Spleen (tissue), 7 donors: ENCODE data around the gene SLC34A1.
A peak's percentile ranks its signal among the peaks of the same experiment; 100 is the strongest.

Source experiments
- CTCF ChIP-seq, 11 experiments: fragments of 200-600 bp in 7 of 11; fragments of 450-650 bp in 4 of 11; sonication (generic) in 4 of 11; IDR thresholded peaks in 8 of 11; conservative IDR thresholded peaks in 3 of 11; 1 replicate in 7 of 11; 2 replicates in 4 of 11; pipeline versions ENCODE4 v1.4.0 to v1.8.0; 2016 to 2021; ENCODE audit warnings: antibody characterized with exemption in 11 of 11, inconsistent platforms in 4 of 11, mild to moderate bottlenecking in 1 of 11
- POLR2A ChIP-seq, 3 donors: fragments of 450-650 bp; IDR thresholded peaks; one replicate each; pipeline ENCODE4 v1.5.1; 2017; ENCODE audit warnings: antibody characterized with exemption in 3 of 3, mild to moderate bottlenecking in 1 of 3
- POLR2AphosphoS5 ChIP-seq, 3 donors: sonication (generic); formaldehyde crosslinking; IDR thresholded peaks; one replicate each; pipeline ENCODE4 v1.5.1; 2017; ENCODE audit warnings: antibody characterized with exemption in 3 of 3
- donor health status: DM: no; HTN: no; CAD: no; lungs with moderate emphysema.
- donor health status: DM: no; HTN: no; CAD: no.
- donor health status: DM: no; HTN: no; CAD: no.

GRCh38 chr5:177440990-177441780, 57.0 kb downstream of the SLC34A1 start:
- TF ChIP-seq POLR2AphosphoS5 (IDR thresholded peaks at IDR 0.05) (peak in 1 of 3 donors; percentile 51), CTCF (IDR thresholded peaks at IDR 0.05 in 8 of 11, conservative IDR thresholded peaks at IDR 0.05 in 3 of 11) (no peak), POLR2A (IDR thresholded peaks at IDR 0.05) (no peak)
